Activated T-cell treated with anti-CD3 and anti-CD28 coated beads, Interleukin-2, amount 50 U/mL, for 48 hours (primary cell): Measurements from ENCODE around the gene GPNMB.
"Not testable (repeated sequence)": the region's sequence is repeated elsewhere in the genome, so short reads cannot be mapped to it uniquely, and the experiment has no call there.

Source experiments
- DNase-seq, 2 experiments: peaks; one replicate each; pipeline ENCODE4 v3.0.0-alpha.2; 2020

The GPNMB gene

DNA sequence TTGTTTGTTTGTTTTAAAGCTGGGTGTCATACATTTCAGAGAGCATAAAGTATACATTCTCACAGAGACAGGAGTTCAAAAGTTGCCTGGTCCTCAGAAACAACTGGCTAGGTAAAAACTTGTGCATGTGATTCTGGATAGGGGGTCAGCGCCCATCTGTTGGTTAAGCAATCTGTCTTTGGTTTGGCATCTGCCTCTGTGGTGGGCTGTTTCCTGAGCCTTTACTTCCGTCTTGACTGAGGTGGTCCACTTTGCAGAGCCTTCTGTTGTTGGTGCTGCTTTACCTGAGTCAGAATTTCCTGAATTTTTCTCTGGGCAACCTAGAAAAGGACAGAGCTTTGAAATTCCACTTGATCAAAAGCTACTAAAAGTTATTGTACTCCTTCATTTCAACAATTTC, 65.6 kb downstream of the GPNMB start:
- DNase-seq: not testable (repeated sequence)

DNA sequence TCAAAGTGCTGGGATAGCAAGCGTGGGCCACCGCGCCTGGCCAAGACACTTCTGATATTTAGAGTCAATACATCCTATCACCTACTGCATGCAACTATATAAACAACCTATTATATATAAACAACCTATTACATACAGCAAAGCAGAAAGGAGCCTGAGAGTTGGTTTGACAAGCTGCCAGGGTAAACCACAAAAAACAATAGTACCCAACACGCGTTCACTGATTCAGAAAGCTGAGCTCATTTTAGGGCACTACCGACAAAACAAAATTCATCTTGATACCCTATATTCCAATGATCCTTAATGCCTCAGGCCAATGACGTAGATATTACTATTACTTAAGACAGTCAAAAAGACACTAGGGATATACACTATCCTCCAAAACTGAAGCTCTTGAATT, 68.8 kb downstream of the GPNMB start:
- DNase-seq: no peak
